HG03520 (cell line): Measurements from ENCODE around the gene MFRP.
"Not testable (repeated sequence)": the region's sequence is repeated elsewhere in the genome, so short reads cannot be mapped to it uniquely, and the experiment has no call there.

Experiments used
- ATAC-seq: cut with Tn5 transposase; IDR thresholded peaks from one replicate; pipeline ENCODE4 v1.9.1; 2021; ENCODE audit warnings: mild to moderate bottlenecking, moderate library complexity; ENCODE audit not compliant: unreplicated experiment

MFRP gene

DNA sequence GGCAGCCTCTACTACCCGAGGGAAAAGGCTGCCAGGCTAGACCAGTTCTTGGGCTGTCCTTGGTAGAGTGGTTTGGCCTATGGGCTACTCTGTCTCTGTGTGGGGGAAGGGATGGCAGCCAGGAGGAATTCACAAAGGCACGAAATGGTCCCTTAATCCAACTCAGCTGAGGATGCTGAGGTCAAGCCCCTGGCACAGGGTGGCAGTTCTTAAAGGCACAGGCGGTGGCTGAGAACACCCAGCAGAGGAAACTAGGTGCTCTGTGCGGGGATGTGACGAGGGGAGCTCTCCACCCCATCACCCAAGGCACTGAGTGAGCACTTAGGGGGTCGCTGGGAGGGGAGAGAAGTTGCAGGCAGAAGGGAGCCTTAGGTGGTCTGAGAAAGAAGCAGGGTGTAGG lies at the start of gene MFRP:
MFRP (minus strand) TSS at position 101 of the 400 bp plus-strand sequence. CDS start 192 bp downstream, outside the sequence.
- no peak for ATAC-seq

DNA sequence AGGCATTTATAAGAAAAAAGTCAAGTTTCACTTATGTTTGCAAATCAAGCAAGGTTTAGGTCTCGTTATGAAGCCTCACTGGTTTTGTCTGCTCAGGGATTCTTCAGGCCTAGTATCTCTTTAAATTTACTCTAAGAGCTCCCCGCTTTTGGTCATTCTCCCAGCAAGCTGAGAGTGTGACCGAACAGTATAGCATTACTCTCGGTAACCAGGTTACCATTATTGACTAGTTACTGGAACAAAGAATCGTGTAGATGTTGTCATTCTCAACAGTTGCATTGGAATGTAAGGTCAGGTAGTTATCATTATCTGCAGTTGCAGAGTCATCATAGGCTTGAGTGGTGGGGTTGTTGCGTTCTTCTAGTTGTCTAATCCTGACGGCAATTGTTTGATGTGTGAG lies 44.8 kb upstream of the MFRP start:
- ATAC-seq: no peak

DNA sequence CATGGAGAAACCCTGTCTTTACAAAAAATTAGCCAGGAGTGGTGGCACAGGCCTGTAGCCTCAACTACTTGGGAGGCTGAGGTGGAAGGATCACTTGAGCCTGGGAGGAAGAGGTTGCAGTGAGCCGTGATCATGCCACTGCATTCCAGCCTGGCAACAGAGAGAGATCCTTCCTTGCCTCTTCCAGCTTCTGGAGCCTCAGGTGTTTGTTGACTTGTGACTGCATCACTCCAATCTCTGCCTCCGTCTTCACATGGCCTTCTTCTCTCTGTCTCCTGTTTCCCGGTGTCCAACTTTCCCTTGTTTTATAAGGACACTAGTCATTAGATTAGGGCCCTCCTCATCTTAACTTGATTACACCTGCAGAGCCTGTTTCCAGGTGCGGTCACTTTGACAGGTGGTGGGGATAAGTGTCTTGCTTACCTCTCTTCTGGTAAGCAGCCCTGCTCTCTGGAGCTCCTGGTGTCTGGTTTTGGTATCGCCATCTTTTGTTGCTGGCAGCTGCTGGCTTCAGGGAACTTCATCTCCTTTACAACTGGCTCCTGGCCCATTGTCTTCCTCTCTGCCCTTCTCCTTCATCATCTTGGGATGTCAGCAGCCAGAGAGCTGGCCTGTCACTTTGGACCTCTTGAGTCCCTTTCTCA lies 43.2 kb upstream of the MFRP start:
- no peak for ATAC-seq

DNA sequence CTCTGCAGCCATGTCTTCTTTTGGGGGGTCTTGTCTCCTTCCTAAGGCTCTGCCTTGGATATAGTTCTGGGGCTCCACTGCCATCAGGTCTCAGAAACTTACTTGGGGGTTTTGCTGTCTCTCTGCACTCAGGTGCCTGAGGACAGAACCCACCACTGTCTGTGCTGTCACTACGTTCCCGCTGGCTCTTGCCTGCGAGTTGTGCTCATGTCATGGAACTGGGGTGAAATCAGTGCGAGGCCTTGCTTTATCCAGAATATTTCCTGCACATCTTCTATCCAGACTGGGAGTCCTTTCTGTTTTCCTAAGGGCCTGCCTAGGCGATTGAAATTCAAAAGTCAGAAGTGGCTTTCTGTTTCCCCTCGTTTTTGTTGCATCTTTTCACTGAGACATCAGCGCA lies 41.6 kb upstream of the MFRP start:
- no peak for ATAC-seq

DNA sequence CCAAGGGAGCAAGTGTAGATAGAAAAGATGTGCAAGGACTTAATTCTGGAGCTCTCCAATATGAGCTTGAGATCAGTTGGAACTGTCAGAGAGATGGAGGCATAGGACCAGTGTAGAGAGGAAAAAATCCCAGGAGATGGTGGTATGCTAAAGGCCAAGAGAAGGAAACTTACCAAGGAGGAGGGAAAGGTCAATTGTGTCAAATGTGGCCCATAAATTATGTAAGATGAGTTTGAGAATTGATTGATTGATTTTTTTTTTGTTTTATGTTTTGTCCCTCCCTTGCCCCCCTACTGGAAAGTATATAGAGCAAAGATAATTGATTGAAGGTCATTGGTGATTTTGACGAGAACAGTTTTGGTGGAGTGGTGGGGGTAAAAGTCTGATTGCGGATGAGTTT lies 37.8 kb upstream of the MFRP start:
- no peak for ATAC-seq

DNA sequence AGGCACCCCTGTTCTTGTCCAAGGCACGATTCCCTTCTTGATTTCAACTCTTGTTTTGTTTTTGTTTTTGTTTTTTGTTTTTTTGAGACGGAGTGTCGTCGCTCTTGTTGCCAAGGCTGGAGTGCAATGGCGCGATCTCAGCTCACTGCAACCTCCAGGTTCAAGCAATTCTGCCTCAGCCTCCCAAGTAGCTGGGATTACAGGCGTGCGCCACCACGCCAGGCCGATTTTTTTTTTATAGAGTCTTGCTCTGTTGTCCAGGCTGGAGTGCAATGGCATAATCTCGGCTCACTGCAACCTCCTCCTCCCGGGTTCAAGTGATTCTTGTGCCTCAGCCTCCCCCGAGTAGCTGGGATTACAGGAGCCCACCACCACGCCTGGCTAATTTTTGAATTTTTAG lies 36.0 kb upstream of the MFRP start:
- not testable (repeated sequence) for ATAC-seq

DNA sequence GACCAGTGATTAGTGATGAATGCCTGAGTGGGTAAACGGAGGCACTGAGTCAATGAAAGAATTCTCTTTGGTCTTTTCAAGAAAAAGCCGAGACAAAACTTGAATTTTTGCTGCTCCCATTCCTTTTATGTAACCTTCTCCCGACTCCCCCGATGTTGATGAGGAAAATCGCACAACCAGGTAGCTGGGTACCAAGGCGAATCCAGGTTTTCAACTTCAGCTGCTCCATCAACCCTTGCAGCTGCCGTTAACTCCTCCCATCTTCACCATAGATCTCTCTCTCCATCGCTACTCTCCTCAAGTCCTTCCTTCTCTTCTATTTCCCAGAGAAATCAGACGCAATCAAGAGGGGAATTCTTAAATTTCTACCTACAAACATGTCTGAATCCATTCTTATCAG lies 35.6 kb upstream of the MFRP start:
- ATAC-seq: no peak

DNA sequence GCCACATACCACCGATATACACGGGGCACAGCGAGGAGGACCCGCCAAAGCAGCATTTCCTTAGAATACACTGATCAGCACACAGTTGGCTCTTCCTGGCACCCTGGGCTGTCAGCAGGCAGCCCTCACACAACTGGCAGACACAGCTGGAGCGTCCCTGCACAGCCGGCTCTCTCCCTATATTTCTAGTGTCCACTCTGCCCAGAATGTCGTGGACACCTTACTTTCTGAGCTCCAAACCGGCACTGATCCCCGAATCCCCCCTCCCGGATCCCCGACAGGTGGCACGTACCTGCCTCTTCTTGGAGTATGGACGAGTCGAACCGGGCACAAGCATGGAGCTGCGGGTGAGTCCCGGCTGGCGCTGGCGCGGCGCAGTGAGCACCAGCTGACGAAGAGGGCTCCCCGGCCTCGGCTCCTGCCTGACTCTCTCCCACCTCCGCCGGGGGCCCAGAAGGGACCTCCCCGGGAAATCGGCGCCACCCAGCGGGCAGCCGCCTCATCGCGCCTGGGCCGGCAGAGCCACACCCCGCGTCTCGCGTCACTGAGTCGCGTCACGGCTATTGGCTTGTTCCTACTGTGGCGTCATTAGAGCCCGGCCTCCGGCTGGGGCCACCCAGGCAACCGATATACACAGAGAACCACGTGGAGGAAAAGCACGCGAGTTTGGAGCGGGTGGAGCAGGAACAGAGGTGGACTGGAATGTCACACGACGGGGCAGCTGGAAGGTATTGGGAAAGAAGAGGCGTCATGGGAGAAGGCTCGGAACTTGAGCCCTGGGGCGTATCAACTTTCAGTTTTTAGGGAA lies 34.9 kb upstream of the MFRP start, which contains the start of gene USP2:
USP2 (minus strand) TSS at position 510 of the 808 bp plus-strand sequence. CDS start 8,210 bp downstream, outside the sequence.
- ATAC-seq: peak; percentile 99

DNA sequence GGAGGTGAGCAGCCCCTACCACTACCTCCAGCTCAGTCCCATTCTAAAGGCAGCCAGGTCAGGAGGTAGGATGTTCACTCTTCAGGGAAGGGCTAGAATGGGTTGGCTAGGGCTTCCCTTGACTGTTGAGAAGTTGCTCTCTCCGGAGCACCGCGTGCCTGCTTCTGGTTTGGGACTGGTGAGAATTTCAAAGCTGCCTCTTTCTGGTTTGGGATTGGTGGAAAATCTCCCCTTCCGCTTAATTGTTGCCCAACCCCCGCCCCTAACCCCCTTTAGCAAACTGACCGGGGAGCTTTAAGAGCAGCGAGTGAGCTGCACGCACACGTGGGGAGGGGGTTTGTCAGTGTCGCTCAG lies 34.3 kb upstream of the MFRP start:
- no peak for ATAC-seq

DNA sequence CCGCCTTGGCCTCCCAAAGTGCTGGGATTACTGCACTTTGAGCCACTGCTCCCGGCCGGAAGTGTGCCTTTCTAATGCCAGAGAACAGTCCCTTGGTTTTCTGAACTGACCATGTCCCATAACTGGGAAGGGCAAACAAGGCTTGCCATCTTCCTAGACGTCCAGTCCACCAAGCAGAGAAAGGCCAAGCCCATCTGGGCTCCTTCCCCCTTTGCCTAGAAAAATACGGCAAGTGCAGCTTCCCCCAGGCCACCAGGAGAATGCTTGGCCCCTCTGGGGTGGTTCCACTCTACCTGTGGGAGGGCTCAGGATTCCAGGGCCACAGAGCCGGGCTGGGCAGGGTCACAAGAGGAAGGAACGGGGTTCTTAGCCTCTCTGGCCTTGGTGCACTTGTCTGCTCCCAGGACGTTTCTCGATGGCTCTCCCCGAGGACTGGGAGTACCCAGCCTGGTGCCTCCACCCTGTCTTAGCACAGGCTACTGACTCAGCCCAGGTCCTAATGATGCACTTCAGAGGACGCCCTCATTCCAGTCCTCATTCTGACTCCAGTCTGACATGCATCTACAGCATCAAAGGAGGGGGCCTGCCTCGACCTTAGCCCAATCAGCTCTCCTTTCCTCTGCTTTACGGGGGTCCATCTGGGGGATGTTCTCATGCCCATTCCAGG lies 33.8 kb upstream of the MFRP start:
- no peak for ATAC-seq

DNA sequence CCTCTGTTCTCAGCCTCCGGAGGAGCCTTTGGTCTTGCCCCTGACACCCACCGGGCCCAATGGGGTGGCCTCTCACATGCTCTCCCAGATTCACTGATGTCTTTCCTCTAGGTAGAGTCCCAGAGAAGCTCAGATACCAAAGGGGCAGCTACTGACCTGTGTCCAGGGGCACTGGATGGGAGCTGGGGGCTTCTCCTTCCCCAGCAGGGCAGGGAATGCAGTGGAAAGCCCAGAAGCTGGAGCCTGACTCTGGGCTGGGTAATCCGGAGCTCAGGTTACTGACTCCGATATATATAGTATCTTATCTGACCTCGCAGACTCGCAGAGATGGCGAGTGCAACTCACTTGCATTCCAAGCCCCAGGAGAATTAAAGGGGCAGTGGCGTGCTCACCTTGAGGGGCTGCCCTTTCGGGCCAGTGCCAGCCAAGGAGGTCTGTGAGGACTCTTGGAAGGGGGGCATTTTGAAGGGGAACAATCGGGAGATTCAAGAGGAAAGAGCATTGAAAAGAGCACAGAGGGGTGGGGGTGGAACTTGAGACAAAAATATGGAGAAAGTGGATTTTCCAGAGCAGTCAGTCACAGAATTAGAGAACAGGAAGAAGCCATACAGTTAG lies 32.5 kb upstream of the MFRP start:
- no peak for ATAC-seq

DNA sequence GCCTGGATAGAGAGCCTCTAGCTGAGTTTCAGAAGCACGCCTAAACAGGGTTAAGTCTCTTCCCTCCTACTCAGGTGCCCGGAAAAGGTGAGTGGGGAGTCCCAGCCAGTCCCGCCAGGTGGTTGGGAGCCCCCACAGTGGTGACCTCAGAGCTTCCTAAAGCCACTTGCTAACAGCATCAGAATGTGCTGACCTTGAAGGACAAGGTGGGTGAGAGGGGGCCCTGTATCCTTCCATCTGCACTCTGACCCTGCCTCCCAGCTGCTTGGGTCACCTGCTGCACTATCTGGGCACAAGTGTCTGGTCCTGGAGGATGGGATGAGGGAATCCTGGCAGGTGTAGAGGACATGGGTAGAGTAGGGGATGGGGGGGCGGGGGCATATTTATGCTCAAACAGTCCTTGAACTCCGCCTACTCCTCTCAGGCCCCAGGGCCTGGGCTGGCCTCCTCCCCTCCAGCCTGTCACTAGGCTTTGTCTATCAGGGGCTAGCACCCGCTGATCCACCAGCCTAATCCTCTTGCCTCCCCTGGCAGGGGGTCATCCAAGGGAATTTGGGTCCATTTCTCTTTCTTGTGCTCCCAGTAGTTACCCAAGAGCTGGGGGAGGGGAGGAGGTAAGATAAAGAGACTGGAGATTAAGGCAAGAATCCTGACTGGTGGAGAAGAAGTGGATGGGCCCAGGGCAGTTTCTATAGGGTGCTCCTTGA lies 31.6 kb upstream of the MFRP start:
- no peak for ATAC-seq

DNA sequence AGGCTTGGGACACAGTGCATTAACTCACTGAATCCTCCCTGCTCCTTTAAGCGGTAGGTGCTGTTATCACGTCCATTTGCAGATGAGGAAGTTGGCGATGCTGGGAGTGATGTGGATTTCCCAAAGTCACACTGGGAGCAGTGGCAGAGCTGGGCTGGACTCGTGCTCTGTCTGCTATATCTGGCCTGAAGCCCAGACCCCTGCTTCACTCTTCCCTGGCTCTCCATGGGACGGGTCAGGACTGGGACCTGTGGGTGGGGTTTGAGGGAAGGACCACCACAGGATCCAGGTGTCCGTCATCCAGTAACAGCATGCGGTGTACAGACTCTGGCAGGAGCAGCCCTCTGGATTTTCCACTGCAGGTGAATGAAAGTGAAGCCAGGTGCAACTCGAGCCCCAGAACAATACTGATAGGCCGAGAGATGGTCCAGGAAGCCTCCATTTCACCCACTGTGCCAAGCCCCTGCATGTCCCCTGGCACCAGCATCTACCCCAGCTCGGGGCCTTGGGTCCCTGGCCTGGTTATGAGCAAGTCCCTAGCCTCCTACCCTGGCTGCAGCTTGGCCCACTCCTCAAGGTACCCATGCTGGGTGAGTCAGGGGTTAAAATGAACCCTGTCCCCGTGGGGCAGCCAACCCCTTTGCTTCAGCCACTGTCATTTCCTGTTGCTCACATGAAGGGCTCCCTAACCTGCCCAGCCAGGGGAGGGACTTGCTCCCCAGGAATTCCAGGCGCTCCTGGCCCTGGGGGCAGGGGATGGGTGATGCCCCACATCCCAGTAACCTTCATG lies 30.8 kb upstream of the MFRP start:
- ATAC-seq: no peak

DNA sequence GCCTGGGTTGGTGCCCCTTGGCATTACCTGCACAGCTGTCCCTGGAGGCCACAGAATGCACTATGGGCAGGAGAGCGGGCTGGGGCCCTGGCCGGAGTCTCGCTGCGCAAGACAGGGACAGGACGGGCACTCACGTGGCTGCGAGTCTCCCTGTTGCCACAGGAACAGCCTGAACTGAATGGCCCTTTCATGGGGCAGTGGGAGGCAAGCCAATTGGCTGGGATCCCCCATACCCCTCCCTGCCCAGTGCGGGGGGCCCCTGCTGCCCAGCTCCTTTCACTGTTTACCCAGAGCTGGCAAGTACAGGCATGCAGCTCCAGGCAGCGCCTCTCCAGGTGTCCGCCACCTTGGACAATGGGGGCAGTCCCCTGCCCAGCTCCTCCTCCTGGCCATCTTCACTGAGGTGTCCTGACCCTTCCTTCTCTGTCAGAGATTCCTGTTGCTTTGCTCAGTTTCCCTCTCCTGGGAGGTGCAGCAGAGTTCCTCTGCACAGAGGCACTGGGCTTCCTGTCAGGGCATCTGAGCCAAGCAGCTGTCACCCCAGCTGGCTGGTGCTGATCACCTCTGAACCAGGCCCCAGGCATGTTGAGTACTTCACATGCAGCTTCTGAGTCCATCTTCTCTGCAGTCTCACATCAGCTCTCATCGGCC lies 29.8 kb upstream of the MFRP start:
- no peak for ATAC-seq

DNA sequence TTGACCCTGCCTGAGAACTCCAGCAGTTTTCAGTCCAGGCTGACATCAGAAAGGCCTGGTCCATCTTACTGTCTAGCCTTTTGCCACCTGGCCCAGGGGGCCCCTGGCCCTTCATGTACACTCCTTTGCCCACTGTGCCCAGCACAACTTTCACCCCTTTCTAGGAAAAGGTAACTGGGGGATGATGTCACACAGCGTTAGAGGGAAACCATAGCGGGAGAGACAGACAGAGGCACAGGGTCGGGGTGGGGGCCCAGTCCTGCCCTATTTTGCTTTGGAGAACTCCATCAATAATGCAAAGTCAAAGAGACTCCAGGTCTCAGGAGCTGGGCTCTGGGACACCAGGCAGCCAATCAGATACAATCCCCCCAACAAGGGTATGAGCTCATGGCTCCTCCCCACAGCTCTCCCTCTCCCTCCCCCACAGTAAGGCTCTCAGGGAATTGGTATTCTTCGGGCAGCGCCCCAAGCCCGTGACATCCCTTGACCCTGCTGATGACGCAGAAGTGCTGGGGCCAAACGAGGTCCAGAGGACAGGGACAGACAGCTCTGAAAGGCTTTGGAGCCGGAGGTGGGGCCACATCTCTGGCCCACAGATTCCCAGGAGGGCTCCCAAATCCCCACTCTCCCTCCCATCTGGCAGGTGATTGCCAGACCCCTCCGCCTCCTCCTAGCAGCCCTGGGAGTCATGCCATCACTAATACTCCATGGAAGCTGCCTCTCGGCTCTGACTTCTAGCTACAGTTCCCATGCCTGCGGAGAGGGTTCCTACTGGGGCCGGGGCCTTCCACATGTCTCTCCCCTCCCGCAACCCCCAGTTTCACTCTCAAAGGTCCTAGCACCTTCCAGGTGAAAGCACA lies 29.1 kb upstream of the MFRP start:
- no peak for ATAC-seq

DNA sequence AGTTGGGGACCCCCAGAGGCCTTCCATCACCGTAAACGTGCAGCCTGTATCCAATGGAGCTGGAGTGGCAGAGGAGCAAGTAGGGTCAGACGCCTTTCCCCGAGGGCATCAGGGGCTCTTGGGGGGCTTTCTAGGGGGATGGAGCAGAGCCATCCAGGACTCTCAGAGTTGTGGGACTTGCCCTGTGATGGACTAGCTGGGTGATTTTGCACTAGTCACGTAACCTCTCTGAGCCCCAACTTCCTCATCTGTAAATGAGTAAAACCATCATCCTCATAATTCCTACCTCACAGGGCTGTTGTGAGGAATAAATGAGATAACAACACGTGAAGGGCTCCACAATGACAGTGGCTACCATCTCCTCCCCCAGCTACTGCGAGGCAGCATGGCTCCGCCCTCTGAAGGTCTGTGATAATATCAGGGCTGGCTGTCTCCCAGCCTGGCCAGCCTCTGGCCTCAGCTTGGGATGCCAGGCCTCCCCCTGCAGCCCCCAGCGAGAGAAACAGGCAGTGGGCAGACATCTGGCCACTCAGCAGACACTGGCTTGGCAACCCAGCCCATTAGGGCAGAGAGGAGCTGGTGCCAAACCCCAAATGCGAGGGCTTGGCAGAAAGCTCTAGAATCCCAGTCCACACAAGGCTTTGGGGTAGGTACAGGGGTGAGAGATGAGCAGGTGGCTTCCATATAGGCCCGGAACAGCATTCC lies 28.3 kb upstream of the MFRP start:
- no peak for ATAC-seq

DNA sequence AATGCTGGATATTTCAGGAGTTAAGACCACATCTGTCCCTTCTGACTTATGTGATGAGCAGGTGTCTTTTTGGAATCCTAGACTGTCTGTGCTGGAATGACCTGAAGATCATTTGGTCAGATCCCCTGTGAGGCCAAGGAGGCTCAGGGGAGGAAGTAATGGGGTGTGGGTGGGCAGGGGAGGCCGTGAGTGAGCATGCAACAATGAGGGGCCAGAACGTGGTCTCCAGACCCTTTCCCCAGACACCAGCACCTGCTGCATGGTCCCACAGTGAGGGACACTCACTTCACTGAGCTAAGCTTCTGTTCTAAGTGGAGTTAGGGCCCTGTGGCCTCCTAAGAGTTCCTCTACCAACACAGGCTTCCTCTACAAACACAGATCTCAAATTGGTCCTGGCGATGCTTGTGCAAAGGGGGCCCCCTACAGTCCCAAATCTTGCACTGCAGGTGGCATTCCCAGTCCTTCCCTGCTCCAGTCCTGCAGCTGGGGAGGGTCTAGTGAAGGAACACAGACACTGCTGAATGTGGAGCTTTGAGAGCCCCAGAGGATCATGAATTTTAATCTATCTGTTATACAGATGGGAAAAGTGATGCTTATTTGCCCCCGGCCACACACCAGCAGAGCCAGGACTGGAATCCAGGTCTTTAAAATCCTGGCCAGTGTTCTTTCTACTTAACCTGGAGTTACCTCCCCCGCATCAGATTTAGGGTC lies 27.6 kb upstream of the MFRP start:
- ATAC-seq: no peak
